DOHH2 (cell line): ENCODE data around the gene ATP12A.

Experiments used
- H3F3A ChIP-seq: fragments of 200-600 bp; sonication (generic), shearing (Covaris generic); 2 replicates; pipeline ENCODE4 v1.6.0; 2016; ENCODE audit warnings: antibody characterized with exemption, mild to moderate bottlenecking; ENCODE audit not compliant: control insufficient read depth, insufficient read depth
- H3K27ac ChIP-seq: fragments of 200-600 bp; sonication (generic); 2 replicates; pipeline ENCODE4 v1.5.1; 2014; ENCODE audit warnings: low read depth, mild to moderate bottlenecking, low read length, moderate library complexity
- H3K27me3 ChIP-seq: fragments of 200-600 bp; sonication (generic); 2 replicates; pipeline ENCODE4 v1.6.1; 2014; ENCODE audit warnings: mild to moderate bottlenecking, low read length, mixed read lengths; ENCODE audit not compliant: control insufficient read depth
- H3K36me3 ChIP-seq: fragments of 200-600 bp; sonication (generic); 2 replicates; pipeline ENCODE4 v1.6.1; 2014; ENCODE audit warnings: mild to moderate bottlenecking, low read length, moderate library complexity, mixed read lengths; ENCODE audit not compliant: control insufficient read depth
- H3K4me1 ChIP-seq: fragments of 200-600 bp; sonication (generic); 2 replicates; pipeline ENCODE4 v1.6.1; 2014; ENCODE audit warnings: mild to moderate bottlenecking, low read length, mixed read lengths; ENCODE audit not compliant: control insufficient read depth
- H3K4me2 ChIP-seq: fragments of 200-600 bp; sonication (generic); 2 replicates; pipeline ENCODE4 v1.6.0; 2014; ENCODE audit warnings: mild to moderate bottlenecking, low read length, moderate library complexity
- H3K4me3 ChIP-seq: fragments of 200-600 bp; sonication (generic); 2 replicates; pipeline ENCODE4 v1.5.1; 2014; ENCODE audit warnings: mild to moderate bottlenecking, low read length, mixed read lengths
- H3K79me2 ChIP-seq: fragments of 200-600 bp; sonication (generic); 2 replicates; pipeline ENCODE4 v1.6.1; 2014; ENCODE audit warnings: mild to moderate bottlenecking, low read length, mixed read lengths; ENCODE audit not compliant: control insufficient read depth
- H3K9me2 ChIP-seq: fragments of 200-600 bp; sonication (generic); replicated peaks from 2 replicates; pipeline ENCODE4 v1.6.1; 2014; ENCODE audit warnings: mild to moderate bottlenecking, low read length, mixed read lengths; ENCODE audit not compliant: control insufficient read depth
- H3K9me3 ChIP-seq: fragments of 200-600 bp; sonication (generic); 2 replicates; pipeline ENCODE4 v1.6.1; 2014; ENCODE audit warnings: antibody characterized with exemption, low read length, mixed read lengths; ENCODE audit not compliant: control insufficient read depth, insufficient read depth
- H4K20me1 ChIP-seq: fragments of 200-600 bp; sonication (generic); 2 replicates; pipeline ENCODE4 v1.6.0; 2014; ENCODE audit warnings: low read depth, mild to moderate bottlenecking, antibody characterized with exemption, low read length, moderate library complexity; ENCODE audit not compliant: control insufficient read depth, insufficient read depth
- EZH2phosphoT487 ChIP-seq: fragments of 200-600 bp; sonication (generic); IDR thresholded peaks from 2 replicates; pipeline ENCODE4 v1.6.1; 2017; ENCODE audit warnings: borderline replicate concordance, mild to moderate bottlenecking, antibody characterized with exemption, low read length, moderate library complexity, mixed read lengths
- TF ChIP-seq, protein P1 (sequence below): fragments of 200-600 bp; sonication (generic); IDR thresholded peaks from one replicate; pipeline ENCODE4 v1.5.1; 2014; ENCODE audit warnings: antibody characterized with exemption, mild to moderate bottlenecking, low read depth, low read length; ENCODE audit not compliant: poor library complexity, severe bottlenecking

Gene ATP12A

GRCh38 chr13:24651718-24652345 lies 28.4 kb upstream of the ATP12A start:
- no peaks in the 10 kb centered on the region for H3K9me3 ChIP-seq
- H3F3A ChIP-seq = no peaks in the 10 kb centered on the region
- H3K27me3 ChIP-seq = no peaks in the 10 kb centered on the region
- no peak overlapping the region for H3K4me2 ChIP-seq
- H3K27ac ChIP-seq = no peak overlapping the region
- peaks cover 11% of the 10 kb centered on the region for H3K4me1 ChIP-seq
- no peak overlapping the region for H3K4me3 ChIP-seq
- no peaks in the 10 kb centered on the region for H3K9me2 ChIP-seq
- H3K36me3 ChIP-seq = no peaks in the 10 kb centered on the region
- H3K79me2 ChIP-seq = no peaks in the 10 kb centered on the region
- no peaks in the 10 kb centered on the region for H4K20me1 ChIP-seq
- TF ChIP-seq, protein P1, sequence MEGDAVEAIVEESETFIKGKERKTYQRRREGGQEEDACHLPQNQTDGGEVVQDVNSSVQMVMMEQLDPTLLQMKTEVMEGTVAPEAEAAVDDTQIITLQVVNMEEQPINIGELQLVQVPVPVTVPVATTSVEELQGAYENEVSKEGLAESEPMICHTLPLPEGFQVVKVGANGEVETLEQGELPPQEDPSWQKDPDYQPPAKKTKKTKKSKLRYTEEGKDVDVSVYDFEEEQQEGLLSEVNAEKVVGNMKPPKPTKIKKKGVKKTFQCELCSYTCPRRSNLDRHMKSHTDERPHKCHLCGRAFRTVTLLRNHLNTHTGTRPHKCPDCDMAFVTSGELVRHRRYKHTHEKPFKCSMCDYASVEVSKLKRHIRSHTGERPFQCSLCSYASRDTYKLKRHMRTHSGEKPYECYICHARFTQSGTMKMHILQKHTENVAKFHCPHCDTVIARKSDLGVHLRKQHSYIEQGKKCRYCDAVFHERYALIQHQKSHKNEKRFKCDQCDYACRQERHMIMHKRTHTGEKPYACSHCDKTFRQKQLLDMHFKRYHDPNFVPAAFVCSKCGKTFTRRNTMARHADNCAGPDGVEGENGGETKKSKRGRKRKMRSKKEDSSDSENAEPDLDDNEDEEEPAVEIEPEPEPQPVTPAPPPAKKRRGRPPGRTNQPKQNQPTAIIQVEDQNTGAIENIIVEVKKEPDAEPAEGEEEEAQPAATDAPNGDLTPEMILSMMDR = no peak
- no peak for TF ChIP-seq EZH2phosphoT487

DNA sequence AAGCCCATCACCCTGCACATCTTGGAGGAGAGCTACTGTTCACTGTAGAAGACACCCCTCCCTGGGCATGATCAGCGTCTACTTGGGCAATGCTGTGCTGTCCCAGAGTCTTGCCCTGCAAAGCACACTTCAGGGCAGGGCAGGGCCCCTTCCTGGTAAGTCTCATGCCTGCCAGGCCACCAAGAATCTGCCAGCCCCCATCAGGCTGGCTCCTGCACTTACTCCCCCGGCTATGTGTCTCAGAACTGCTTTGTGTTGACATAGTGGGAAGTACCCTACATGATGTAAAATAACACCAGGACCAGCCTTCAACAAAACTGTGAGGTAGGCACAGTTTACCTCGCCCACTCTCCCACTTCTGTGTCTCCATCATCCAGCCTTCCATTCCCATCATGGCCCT lies 27.8 kb upstream of the ATP12A start:
- TF ChIP-seq EZH2phosphoT487 = no peak
- TF ChIP-seq, protein P1 = no peak

DNA sequence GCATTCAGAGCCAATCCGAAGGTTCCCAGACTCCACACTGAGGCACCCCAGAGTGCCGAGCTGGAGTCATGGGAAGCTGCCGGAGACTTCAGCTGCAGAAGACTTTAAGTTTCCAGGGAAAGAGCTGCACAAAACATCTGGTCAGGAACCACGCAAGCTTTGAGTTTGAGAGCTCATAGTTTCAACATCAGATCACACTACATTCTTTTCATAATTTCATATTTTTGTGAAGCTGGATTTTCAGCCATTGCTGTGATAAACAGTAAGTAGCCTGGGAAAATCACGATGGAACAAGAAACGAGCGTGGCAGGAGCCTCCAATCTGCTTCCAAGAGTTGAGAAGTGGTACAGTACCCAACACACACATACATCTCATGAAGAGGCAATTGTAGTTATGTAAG lies 25.5 kb upstream of the ATP12A start:
- Histone ChIP-seq H3K27me3 (no peaks in the 10 kb centered on the region), H3K36me3 (no peaks in the 10 kb centered on the region), H3K9me3 (no peaks in the 10 kb centered on the region), H4K20me1 (no peaks in the 10 kb centered on the region), H3K4me3 (no peak overlapping the region), H3K27ac (no peak overlapping the region), H3K79me2 (no peaks in the 10 kb centered on the region), H3K4me2 (no peak overlapping the region), H3K9me2 (no peaks in the 10 kb centered on the region), H3F3A (no peaks in the 10 kb centered on the region), H3K4me1 (peaks cover 26% of the 10 kb centered on the region)
- TF ChIP-seq EZH2phosphoT487 = no peak
- TF ChIP-seq, protein P1 = no peak

More for the DNA sequence above, 27.8 kb upstream of the ATP12A start:
- H3K79me2 ChIP-seq = no peaks in the 10 kb centered on the region
- no peak overlapping the region for H3K27ac ChIP-seq
- no peaks in the 10 kb centered on the region for H4K20me1 ChIP-seq
- peaks cover 12% of the 10 kb centered on the region for H3K4me1 ChIP-seq
- H3K27me3 ChIP-seq = no peaks in the 10 kb centered on the region
- no peaks in the 10 kb centered on the region for H3K9me3 ChIP-seq
- no peaks in the 10 kb centered on the region for H3F3A ChIP-seq
- H3K4me3 ChIP-seq = no peak overlapping the region
- no peak overlapping the region for H3K4me2 ChIP-seq
- H3K9me2 ChIP-seq = no peaks in the 10 kb centered on the region
- no peaks in the 10 kb centered on the region for H3K36me3 ChIP-seq
